Astrocyte (in vitro differentiated cells and primary cell): ENCODE data around the gene TMEM167B.

Experiments
- CTCF ChIP-seq: IDR thresholded peaks from 2 replicates; pipeline ENCODE4 v1.5.1; 2011; ENCODE audit warnings: low read depth, mild to moderate bottlenecking, inconsistent platforms, low read length, moderate library complexity; ENCODE audit not compliant: insufficient read depth
- EZH2 ChIP-seq: IDR thresholded peaks from 2 replicates; pipeline ENCODE4 v1.6.1; 2012; ENCODE audit warnings: mild to moderate bottlenecking, low read length, inconsistent platforms; ENCODE audit not compliant: insufficient read depth

GRCh38 chr1:109065137-109065536 lies 25.4 kb upstream of the TMEM167B start:
- TF ChIP-seq CTCF, result no peak
- TF ChIP-seq EZH2, result no peak
